Measurements from ENCODE around the gene EPS8L1.
A peak's percentile ranks its signal among the peaks of the same experiment; 100 is the strongest.

Gene EPS8L1

DNA sequence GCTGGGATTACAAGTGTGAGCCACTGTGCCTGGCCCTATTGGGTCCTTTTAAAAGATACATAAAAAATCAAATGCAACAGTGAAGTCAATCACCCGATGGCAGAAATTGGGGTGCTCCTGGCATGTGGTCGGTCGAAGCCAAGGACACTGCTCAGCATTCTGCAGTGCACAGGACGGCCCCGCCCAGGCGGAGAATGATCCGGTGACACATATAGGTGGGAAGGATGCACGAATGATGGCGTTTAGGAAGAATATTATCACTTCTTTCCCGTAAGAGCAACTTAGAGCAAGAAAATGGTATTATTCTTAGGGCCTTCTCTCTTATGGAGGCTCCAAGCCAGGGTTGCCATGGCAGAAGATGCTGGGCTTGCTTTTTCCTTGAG, 34.4 kb upstream of the EPS8L1 start:
- H3K4me1 ChIP-seq = peaks cover 23% of the 10 kb centered on the region
- H3K27ac ChIP-seq = no peak overlapping the region
- H3K9ac ChIP-seq = no peak overlapping the region
- peak overlapping the region; percentile 83 for H3K4me2 ChIP-seq
- peaks cover 84% of the 10 kb centered on the region for H4K20me1 ChIP-seq
- no peaks in the 10 kb centered on the region for H3K27me3 ChIP-seq
- no peak for TF ChIP-seq Cebpa-rat (IDR thresholded peaks at IDR 0.05)
- H3K9me3 ChIP-seq = peaks cover 8% of the 10 kb centered on the region
- no peak overlapping the region for H3K4me3 ChIP-seq
- H3K36me3 ChIP-seq = peaks cover 67% of the 10 kb centered on the region

DNA sequence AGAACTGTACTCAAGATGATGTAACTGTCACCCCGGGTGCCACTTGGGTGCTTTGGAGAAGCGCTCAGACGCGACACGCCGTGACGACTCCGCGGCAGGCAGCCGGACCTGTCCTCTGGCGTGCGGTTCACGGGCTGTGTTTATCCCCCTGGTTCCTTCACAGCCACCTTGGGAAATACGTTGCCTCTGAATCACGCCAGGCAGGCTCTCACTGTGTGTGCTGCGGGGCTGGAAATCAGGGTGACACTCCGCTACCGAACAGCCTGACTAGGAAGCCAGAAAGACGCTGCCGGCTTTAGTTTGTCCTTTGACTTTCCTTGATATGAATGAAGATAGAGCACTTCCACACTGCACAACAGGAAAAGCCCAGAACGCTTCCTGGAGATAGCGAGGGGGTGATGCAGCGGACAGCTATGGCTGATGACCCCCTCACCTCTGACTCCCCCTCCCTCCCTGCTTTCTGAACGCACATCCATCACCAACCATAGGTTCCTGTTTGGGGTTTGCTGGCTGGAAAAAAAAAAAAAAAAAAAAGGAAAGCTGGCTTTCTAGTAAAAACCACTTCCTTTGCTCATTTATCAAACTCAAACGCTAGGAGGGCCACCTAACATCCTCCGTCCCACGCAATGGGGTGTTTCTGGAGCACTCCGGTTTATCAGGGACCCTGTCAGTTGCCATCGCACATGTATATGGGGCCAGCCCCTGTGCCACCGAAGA, 33.9 kb upstream of the EPS8L1 start:
- peaks cover 81% of the 10 kb centered on the region for H4K20me1 ChIP-seq
- peaks cover 72% of the 10 kb centered on the region for H3K36me3 ChIP-seq
- H3K9me3 ChIP-seq = peaks cover 8% of the 10 kb centered on the region
- no peaks in the 10 kb centered on the region for H3K27me3 ChIP-seq
- H3K4me3 ChIP-seq = no peak overlapping the region; the same call in 1 of the 2 replicates
- no peak overlapping the region for H3K9ac ChIP-seq
- H3K4me2 ChIP-seq = peak overlapping the region; percentile 83
- H3K4me1 ChIP-seq = peaks cover 23% of the 10 kb centered on the region
- TF ChIP-seq Cebpa-rat (IDR thresholded peaks at IDR 0.05) = no peak
- no peak overlapping the region for H3K27ac ChIP-seq

DNA sequence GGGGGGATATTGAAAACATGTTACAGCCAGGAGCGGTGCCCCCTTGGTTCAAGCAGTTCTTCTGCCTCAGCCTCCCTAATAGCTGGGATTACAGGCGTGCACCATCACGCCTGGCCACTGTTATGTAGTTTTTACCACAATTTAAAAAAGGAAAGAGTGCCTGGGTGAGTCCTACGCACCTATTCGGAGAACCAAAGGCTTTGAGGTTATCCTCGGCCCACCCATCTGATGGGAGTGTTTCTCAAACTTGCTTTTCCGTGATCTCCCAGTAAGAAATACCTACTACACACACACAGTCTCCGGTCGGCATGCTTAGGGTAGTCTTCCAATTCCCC, 33.4 kb upstream of the EPS8L1 start:
- H3K4me2 ChIP-seq = peak overlapping the region; percentile 83
- H3K4me3 ChIP-seq = no peak overlapping the region
- H4K20me1 ChIP-seq = peaks cover 86% of the 10 kb centered on the region
- H3K36me3 ChIP-seq = peaks cover 78% of the 10 kb centered on the region
- no peak overlapping the region for H3K9ac ChIP-seq
- H3K27ac ChIP-seq = no peak overlapping the region
- TF ChIP-seq Cebpa-rat (IDR thresholded peaks at IDR 0.05) = no peak
- H3K27me3 ChIP-seq = no peaks in the 10 kb centered on the region
- peaks cover 23% of the 10 kb centered on the region for H3K4me1 ChIP-seq
- peaks cover 8% of the 10 kb centered on the region for H3K9me3 ChIP-seq

DNA sequence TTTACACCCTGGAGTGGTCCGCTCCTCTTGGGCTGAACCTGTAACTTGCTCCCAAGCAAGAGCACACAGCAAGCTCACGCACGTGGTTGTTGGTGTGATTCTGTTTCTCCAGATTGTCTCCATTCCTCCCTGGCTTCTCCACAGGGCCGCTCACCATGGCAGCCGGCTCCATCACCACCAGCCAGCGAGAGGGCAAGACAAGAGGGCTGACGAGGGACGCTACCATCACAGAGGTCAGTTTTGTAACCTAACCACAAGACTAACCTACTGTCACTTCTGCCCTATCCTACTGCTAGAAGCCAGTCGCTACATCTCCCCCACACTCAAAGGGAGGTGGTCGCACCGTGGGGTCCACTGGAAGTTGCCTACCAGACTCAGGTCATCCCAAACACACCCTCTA, 33.0 kb upstream of the EPS8L1 start:
- peaks cover 89% of the 10 kb centered on the region for H4K20me1 ChIP-seq
- H3K27me3 ChIP-seq = no peaks in the 10 kb centered on the region
- TF ChIP-seq Cebpa-rat (IDR thresholded peaks at IDR 0.05) = no peak
- H3K9me3 ChIP-seq = peaks cover 8% of the 10 kb centered on the region
- no peak overlapping the region for H3K4me3 ChIP-seq
- peak overlapping the region; percentile 83 for H3K4me2 ChIP-seq
- H3K4me1 ChIP-seq = peaks cover 23% of the 10 kb centered on the region
- no peak overlapping the region for H3K9ac ChIP-seq
- H3K27ac ChIP-seq = no peak overlapping the region
- peaks cover 81% of the 10 kb centered on the region for H3K36me3 ChIP-seq

DNA sequence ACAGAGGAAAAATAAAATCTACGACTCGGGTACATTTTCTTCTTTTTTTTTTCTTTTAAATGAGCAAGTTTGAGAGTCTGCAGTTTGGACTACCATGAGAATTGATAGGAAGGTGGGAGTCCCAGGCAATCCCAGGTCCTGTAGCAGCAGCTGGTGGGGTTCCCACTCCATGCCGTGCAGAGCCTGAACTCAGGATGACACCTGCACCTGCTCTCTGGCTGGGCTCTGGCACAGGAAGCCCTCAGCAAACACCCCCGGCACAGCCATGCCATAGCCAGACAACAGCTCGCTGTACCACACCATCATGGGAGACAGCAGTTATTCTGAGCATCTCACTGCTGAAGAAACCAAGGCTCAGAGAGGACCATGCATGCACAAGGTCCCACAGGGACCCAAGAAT, 31.4 kb upstream of the EPS8L1 start:
- H3K9me3 ChIP-seq = peaks cover 1% of the 10 kb centered on the region
- no peak overlapping the region for H3K4me2 ChIP-seq
- H3K27ac ChIP-seq = no peak overlapping the region
- H3K4me1 ChIP-seq = peaks cover 23% of the 10 kb centered on the region
- no peak overlapping the region for H3K9ac ChIP-seq
- peaks cover 90% of the 10 kb centered on the region for H4K20me1 ChIP-seq
- H3K36me3 ChIP-seq = peaks cover 81% of the 10 kb centered on the region
- TF ChIP-seq Cebpa-rat (IDR thresholded peaks at IDR 0.05) = no peak
- no peak overlapping the region for H3K4me3 ChIP-seq
- H3K27me3 ChIP-seq = no peaks in the 10 kb centered on the region

DNA sequence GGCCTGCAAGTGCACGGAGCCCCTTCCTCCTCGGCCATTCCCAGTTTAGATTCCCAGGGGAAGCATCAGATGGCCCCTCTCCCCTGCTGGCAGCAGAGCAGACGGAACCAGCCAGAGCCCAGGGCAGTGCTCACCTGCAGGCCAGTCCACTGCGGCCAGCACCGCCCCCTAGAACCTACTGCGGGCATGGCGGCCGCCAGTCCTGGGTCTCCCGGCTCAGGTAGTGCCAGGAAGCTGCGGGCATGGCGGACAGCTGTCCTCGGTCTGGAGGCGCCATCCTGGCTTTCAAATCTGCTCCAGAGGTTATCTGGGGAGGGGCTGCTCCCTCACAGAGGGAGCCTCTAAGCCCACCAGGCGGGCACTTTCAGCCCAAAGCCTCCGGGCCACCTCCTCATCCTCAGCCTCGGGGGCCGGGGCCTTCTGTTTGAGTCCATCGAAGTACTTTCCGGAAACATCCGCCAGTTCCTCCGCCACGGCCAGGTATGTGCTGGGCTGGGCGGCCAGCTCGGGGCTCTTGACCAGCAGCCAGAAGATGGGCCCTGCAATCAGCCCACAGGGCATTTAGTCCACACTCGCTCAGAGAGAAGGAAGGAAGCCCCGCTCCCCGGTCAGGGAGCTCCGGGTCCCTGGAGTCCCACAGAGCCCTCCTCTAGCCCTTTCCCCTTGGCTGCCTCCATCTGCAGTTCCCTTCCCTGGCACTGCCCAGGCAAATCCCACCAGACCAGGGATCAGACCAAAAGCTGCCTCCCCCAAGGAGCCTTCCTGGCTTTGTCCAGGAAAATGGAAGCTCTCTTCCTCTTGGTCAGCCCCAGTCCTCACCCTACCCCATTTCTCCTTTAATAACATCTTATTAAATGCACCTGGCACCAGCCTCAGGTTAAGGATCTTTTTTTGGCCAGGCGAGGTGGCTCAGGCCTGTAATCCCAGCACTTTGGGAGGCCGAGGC, 30.6 kb upstream of the EPS8L1 start:
- Histone ChIP-seq H3K4me1 (peaks cover 23% of the 10 kb centered on the region), H3K9ac (no peak overlapping the region), H3K4me2 (no peak overlapping the region), H3K4me3 (no peak overlapping the region), H3K27ac (no peak overlapping the region), H3K36me3 (peaks cover 80% of the 10 kb centered on the region), H3K9me3 (no peaks in the 10 kb centered on the region), H3K27me3 (no peaks in the 10 kb centered on the region), H4K20me1 (peaks cover 89% of the 10 kb centered on the region)
- no peak for TF ChIP-seq Cebpa-rat (IDR thresholded peaks at IDR 0.05)

DNA sequence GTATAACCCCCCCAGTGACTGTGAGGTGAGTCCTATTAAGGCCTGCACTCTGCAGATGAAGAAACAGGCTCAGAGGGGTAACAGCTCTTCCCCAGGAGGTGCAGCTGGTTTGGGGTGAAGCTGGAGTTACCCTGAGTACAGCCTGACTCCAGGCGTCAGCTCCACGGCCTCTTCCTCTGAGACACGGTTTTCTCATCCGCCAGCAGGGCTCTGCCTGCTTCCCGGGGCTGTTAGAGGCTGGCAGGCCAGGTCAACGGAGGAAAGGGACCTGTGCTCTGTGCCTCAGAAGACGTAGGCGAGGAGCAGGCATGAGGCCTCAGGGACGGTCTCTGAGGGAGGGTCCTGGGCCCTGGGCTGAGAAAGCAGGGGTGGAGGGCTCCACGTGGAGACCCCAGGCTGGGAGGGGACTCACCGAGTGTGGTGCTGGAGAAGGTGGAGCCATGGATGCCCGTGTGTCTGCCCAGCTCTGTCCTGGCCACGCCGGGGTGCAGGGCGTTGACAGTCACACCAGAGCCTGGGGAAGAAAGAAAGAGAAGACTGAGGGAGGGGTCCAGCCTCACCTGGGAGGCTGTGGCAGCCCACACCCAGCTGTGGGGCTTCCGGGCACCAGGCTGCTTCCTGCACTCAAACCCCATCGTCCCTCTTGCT, 28.6 kb upstream of the EPS8L1 start:
- no peak overlapping the region for H3K4me3 ChIP-seq
- peaks cover 83% of the 10 kb centered on the region for H4K20me1 ChIP-seq
- TF ChIP-seq Cebpa-rat (IDR thresholded peaks at IDR 0.05) = no peak
- H3K27me3 ChIP-seq = no peaks in the 10 kb centered on the region
- no peaks in the 10 kb centered on the region for H3K9me3 ChIP-seq
- H3K4me2 ChIP-seq = no peak overlapping the region
- no peak overlapping the region for H3K27ac ChIP-seq
- H3K36me3 ChIP-seq = peaks cover 98% of the 10 kb centered on the region
- no peak overlapping the region for H3K9ac ChIP-seq
- peaks cover 11% of the 10 kb centered on the region for H3K4me1 ChIP-seq

DNA sequence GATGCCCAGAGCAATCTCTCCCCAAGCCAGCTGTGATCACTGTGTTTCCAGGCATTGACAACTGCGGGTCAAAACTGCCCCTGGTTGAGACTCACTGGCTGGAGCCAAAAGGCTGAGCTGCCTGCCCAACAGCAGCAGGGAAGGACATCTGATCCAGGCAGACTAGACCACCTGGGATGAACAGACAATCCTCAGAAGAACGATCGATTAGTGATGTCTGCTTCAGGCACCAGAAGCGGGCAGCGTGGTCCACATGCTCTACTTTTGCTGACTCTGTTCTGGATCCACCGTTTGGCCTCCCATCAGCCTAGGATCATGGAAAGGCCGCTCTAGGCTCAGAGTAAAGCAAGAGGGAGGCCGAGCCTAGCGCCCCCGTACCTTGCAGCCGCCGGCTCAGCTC, 27.7 kb upstream of the EPS8L1 start:
- peaks cover 3% of the 10 kb centered on the region; the same call in 1 of the 2 replicates for H3K4me1 ChIP-seq
- H3K4me3 ChIP-seq = no peak overlapping the region
- peaks cover 99% of the 10 kb centered on the region for H3K36me3 ChIP-seq
- H3K4me2 ChIP-seq = no peak overlapping the region
- peaks cover 75% of the 10 kb centered on the region for H4K20me1 ChIP-seq
- no peaks in the 10 kb centered on the region for H3K9me3 ChIP-seq
- no peak overlapping the region for H3K9ac ChIP-seq
- TF ChIP-seq Cebpa-rat (IDR thresholded peaks at IDR 0.05) = no peak
- no peaks in the 10 kb centered on the region for H3K27me3 ChIP-seq
- H3K27ac ChIP-seq = no peak overlapping the region

DNA sequence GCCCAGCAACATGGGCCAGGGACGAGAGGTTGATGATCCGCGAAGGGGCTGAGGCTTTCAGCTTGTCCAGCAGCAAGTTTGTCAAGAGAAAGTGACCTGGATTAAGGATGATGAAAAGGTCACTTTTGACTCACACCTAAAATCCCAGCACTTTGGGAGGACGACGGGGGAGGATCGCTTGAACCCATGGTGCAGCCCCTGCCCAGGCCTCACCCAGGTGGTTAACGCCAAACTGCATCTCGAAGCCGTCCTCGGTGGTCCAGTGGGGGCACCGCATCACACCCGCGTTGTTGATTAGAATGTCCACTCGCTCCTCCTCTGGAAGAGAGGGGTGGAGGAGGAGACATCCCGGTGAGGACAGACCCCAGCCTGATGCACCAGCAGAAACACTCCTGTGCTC, 27.2 kb upstream of the EPS8L1 start:
- no peaks in the 10 kb centered on the region for H3K27me3 ChIP-seq
- no peak for TF ChIP-seq Cebpa-rat (IDR thresholded peaks at IDR 0.05)
- H3K9ac ChIP-seq = no peak overlapping the region
- H4K20me1 ChIP-seq = peaks cover 75% of the 10 kb centered on the region
- no peaks in the 10 kb centered on the region; the same call in 1 of the 2 replicates for H3K4me1 ChIP-seq
- no peaks in the 10 kb centered on the region for H3K9me3 ChIP-seq
- peaks cover 99% of the 10 kb centered on the region for H3K36me3 ChIP-seq
- no peak overlapping the region for H3K27ac ChIP-seq
- no peak overlapping the region for H3K4me2 ChIP-seq
- no peak overlapping the region for H3K4me3 ChIP-seq
